ENCODE measurements around the gene RAB3GAP1. TPM values are rescaled to one million over a fixed set of nuclear protein-coding genes. Genes with fewer than 3 reads are reported as not detected.
"Not testable (repeated sequence)": the region's sequence is repeated elsewhere in the genome, so short reads cannot be mapped to it uniquely, and the experiment has no call there.

The RAB3GAP1 gene
- total RNA-seq, 1 donor from 2014 or later, result 46.7 TPM

DNA sequence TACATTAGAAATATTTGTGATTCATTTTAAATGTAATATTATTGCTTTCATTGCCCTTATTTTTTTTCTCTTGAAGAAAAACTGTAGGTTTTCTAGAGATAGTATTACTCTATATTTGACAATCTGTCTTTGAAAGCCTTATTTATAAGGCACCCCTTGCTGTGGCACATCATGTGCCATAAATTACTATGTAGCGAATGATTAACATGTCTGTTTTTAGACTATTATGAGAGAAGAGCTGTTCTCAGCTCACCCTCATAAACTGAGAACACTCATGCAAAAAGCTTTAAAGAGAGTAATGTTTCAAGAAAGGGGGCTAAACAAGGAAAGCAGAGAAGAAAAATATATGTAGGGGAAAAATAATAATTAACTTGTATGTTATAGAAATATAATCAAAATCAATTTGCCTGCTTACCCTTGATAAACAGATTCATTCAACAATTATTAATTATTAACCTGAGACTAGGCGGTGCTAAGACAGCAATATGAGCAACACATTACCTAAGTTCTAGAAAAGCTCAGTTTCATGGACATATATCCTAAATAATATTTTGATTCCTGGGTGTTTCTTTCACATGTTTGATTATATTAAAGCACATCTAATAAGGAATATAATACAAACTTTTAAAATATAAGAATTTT is 69.0 kb downstream of the RAB3GAP1 start:
- Mint-ChIP-seq H3K27ac (ENCODE audit: unreplicated experiment) (no peak overlapping the region), H3K36me3 (ENCODE audit: unreplicated experiment) (peaks cover 32% of the 10 kb centered on the region), H3K4me1 (ENCODE audit: unreplicated experiment) (peaks cover 8% of the 10 kb centered on the region), H3K9me3 (ENCODE audit: unreplicated experiment) (no peaks in the 10 kb centered on the region), H3K27me3 (ENCODE audit: unreplicated experiment) (no peaks in the 10 kb centered on the region), H3K4me3 (ENCODE audit: unreplicated experiment) (no peak overlapping the region)
- no peak for DNase-seq (ENCODE audit: extremely low spot score, unreplicated experiment)
- TF ChIP-seq, protein P1, sequence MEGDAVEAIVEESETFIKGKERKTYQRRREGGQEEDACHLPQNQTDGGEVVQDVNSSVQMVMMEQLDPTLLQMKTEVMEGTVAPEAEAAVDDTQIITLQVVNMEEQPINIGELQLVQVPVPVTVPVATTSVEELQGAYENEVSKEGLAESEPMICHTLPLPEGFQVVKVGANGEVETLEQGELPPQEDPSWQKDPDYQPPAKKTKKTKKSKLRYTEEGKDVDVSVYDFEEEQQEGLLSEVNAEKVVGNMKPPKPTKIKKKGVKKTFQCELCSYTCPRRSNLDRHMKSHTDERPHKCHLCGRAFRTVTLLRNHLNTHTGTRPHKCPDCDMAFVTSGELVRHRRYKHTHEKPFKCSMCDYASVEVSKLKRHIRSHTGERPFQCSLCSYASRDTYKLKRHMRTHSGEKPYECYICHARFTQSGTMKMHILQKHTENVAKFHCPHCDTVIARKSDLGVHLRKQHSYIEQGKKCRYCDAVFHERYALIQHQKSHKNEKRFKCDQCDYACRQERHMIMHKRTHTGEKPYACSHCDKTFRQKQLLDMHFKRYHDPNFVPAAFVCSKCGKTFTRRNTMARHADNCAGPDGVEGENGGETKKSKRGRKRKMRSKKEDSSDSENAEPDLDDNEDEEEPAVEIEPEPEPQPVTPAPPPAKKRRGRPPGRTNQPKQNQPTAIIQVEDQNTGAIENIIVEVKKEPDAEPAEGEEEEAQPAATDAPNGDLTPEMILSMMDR (IDR thresholded peaks at IDR 0.05), result no peak

DNA sequence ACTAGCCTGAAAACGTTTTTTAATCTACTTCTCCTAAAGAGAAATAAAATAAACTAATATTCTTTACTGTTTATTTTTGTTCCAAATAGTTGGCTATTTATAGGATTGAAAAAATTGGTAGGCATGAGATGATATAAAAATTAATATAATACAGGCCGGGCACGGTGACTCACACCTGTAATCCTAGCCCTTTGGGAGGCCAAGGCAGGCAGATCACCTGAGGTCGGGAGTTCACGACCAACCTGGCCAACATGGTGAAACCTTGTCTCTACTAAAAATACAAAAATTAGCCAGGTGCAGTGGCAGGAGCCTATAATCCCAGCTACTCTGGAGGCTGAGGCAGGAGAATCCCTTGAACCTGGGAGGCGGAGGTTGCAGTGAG is 69.6 kb downstream of the RAB3GAP1 start:
- not testable (repeated sequence) for H3K4me1 Mint-ChIP-seq (ENCODE audit: unreplicated experiment); DNase-seq (ENCODE audit: extremely low spot score, unreplicated experiment); H3K4me3 Mint-ChIP-seq (ENCODE audit: unreplicated experiment); H3K9me3 Mint-ChIP-seq (ENCODE audit: unreplicated experiment); H3K27me3 Mint-ChIP-seq (ENCODE audit: unreplicated experiment); H3K27ac Mint-ChIP-seq (ENCODE audit: unreplicated experiment)
- H3K36me3 Mint-ChIP-seq (ENCODE audit: unreplicated experiment), result peaks cover 32% of the 10 kb centered on the region

DNA sequence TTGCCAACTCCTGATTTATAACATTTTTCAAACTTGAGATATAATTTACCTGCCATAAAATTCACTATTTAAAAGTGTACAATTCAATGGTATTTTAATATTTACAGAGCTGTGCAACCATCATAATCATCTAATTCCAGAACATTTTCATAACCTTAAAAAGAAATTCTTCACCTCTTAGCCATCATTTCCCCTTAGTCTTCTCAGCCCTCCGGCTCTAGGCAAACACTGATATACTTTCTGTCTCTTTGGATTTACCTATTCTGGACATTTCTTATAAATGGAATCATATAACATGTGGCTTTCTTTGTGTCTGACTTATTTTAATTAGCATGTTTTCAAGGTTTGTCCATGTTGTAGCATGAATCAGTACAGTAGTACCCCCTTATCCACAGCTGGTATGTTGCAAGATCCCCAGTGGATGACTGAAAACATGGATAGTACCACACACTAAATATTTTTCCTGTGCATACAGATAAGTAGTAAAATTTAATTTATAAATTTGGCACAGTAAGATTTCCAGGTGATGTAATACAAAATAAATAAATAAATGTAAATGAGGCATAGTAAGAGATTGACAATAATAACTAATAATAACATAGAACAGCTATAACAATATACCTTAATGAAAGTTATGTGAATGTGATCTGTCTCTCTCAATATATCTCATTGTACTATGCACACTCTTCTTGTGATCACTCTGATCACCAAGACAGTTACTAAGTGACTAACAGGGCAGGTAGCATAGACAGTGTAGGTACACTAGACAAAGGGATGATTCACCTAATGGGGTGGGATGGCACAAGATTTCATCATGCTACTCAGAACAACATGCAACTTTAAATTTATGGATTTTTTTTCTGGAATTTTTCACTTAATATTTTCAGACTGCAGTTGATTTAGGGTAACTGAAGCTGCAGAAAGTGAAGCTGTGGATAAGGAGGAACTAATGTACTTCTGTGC is 73.1 kb downstream of the RAB3GAP1 start:
- Mint-ChIP-seq H3K27me3 (ENCODE audit: unreplicated experiment) (no peaks in the 10 kb centered on the region), H3K36me3 (ENCODE audit: unreplicated experiment) (peaks cover 45% of the 10 kb centered on the region), H3K4me3 (ENCODE audit: unreplicated experiment) (no peak overlapping the region), H3K4me1 (ENCODE audit: unreplicated experiment) (peaks cover 8% of the 10 kb centered on the region), H3K9me3 (ENCODE audit: unreplicated experiment) (no peaks in the 10 kb centered on the region), H3K27ac (ENCODE audit: unreplicated experiment) (no peak overlapping the region)
- TF ChIP-seq, protein P1 (IDR thresholded peaks at IDR 0.05), result no peak
- no peak for DNase-seq (ENCODE audit: extremely low spot score, unreplicated experiment)

DNA sequence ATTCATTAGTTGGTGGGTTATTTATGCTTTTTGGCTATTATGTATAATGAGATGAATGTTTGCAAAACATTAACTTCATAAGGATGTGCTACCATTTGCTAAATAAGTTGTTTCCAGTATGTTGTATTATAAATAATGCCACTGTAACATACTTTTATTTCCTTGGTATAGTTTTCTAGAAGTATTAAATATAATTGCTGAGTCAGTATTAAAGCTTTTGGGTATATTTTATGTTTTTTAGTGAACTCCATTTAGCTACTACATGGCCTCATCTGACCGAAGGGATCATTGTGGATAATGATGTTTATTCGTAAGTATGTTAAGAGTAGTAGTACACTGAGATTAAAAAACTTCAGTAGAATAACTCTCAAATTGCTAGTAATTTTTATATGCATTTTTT is 73.8 kb downstream of the RAB3GAP1 start:
- Mint-ChIP-seq H3K27ac (ENCODE audit: unreplicated experiment) (no peak overlapping the region), H3K36me3 (ENCODE audit: unreplicated experiment) (peaks cover 51% of the 10 kb centered on the region), H3K4me3 (ENCODE audit: unreplicated experiment) (no peak overlapping the region), H3K27me3 (ENCODE audit: unreplicated experiment) (no peaks in the 10 kb centered on the region), H3K9me3 (ENCODE audit: unreplicated experiment) (no peaks in the 10 kb centered on the region), H3K4me1 (ENCODE audit: unreplicated experiment) (peaks cover 6% of the 10 kb centered on the region)
- no peak for DNase-seq (ENCODE audit: extremely low spot score, unreplicated experiment)
- TF ChIP-seq, protein P1 (IDR thresholded peaks at IDR 0.05), result no peak

DNA sequence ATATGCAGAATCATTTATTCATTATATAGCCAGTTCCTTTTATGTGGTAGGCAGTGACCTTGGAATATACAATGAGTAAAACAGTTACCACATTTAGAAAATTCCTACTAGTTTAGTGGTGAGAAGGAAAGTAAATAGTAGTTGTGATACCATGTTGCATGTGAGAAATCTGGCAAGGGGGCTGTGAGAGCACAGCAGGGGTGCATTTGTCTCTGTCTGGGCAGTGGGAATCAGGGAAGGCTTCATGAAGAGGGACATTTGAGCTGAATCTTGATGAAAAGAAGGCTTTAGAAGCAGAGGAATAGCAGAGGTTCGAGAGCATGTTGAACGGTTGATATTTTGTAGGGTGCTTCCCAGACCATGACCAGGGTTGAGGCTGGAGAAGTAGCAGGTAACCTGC is 78.7 kb downstream of the RAB3GAP1 start:
- TF ChIP-seq, protein P1 (IDR thresholded peaks at IDR 0.05), result no peak
- H3K27me3 Mint-ChIP-seq (ENCODE audit: unreplicated experiment), result no peaks in the 10 kb centered on the region
- H3K27ac Mint-ChIP-seq (ENCODE audit: unreplicated experiment), result no peak overlapping the region
- no peak overlapping the region for H3K4me3 Mint-ChIP-seq (ENCODE audit: unreplicated experiment)
- no peaks in the 10 kb centered on the region for H3K4me1 Mint-ChIP-seq (ENCODE audit: unreplicated experiment)
- no peaks in the 10 kb centered on the region for H3K9me3 Mint-ChIP-seq (ENCODE audit: unreplicated experiment)
- DNase-seq (ENCODE audit: extremely low spot score, unreplicated experiment), result no peak
- H3K36me3 Mint-ChIP-seq (ENCODE audit: unreplicated experiment), result peaks cover 56% of the 10 kb centered on the region
